ENCODE measurements around the gene LMTK2. TPM values are rescaled to one million over a fixed set of nuclear protein-coding genes. Genes with fewer than 3 reads are reported as not detected.

LMTK2 gene
- total RNA-seq, 1 donor from 2014 or later, result 8.4 TPM

- Histone ChIP-seq H3K4me1 (ENCODE audit: control insufficient read depth in 3 of 3, insufficient read depth in 3 of 3, low read length in 3 of 3) (no peaks in the 10 kb centered on the region), H3K9me3 (ENCODE audit: control insufficient read depth in 3 of 3, low read length in 3 of 3) (no peaks in the 10 kb centered on the region), H3K4me3 (ENCODE audit: low read length in 3 of 3) (no peak overlapping the region), H3K27ac (ENCODE audit: low read depth, low read length) (no peak overlapping the region), H3K27me3 (ENCODE audit: control insufficient read depth in 3 of 3, insufficient read depth in 3 of 3, low read length in 3 of 3) (no peaks in the 10 kb centered on the region), H3K9ac (ENCODE audit: low read depth in 1 of 3, low read length in 3 of 3) (no peak overlapping the region), H3K36me3 (ENCODE audit: control insufficient read depth in 3 of 3, insufficient read depth in 3 of 3, low read length in 3 of 3) (peaks cover 28 to 43% (median 38%) of the 10 kb centered on the region in 3 donors)
These were observed 90.3 kb downstream of the LMTK2 start for GRCh38 chr7:98196706-98197605.

DNA sequence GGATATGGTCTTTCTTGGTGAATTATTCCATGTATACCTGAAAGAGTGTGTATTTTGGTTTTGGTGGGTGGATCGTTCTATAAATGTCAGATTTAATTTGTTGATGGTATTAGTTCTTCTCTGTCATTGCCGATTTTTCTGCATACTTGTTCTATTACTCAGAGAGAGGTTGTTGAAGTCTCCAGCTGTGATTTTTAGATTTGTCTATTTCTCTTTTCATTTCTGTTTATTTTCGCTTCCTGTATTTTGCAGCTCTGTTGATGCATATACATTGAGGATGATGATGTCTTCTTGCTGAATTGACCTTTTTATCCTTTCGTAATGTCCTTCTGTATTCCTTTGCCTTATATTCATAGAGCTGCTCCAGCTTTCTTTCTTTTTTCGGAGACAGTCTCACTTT, 92.5 kb downstream of the LMTK2 start:
- H3K9ac ChIP-seq (ENCODE audit: low read depth in 1 of 3, low read length in 3 of 3), result no peak overlapping the region
- peaks cover 18 to 22% (median 19%) of the 10 kb centered on the region in 3 donors for H3K36me3 ChIP-seq (ENCODE audit: control insufficient read depth in 3 of 3, insufficient read depth in 3 of 3, low read length in 3 of 3)
- H3K4me1 ChIP-seq (ENCODE audit: control insufficient read depth in 3 of 3, insufficient read depth in 3 of 3, low read length in 3 of 3), result no peaks in the 10 kb centered on the region
- no peak overlapping the region for H3K4me3 ChIP-seq (ENCODE audit: low read length in 3 of 3)
- H3K27ac ChIP-seq (ENCODE audit: low read depth, low read length), result no peak overlapping the region
- no peaks in the 10 kb centered on the region for H3K27me3 ChIP-seq (ENCODE audit: control insufficient read depth in 3 of 3, insufficient read depth in 3 of 3, low read length in 3 of 3)
- H3K9me3 ChIP-seq (ENCODE audit: control insufficient read depth in 3 of 3, low read length in 3 of 3), result no peaks in the 10 kb centered on the region

- no peak overlapping the region for H3K4me3 ChIP-seq (ENCODE audit: low read length in 3 of 3)
- no peaks in the 10 kb centered on the region for H3K27me3 ChIP-seq (ENCODE audit: control insufficient read depth in 3 of 3, insufficient read depth in 3 of 3, low read length in 3 of 3)
- H3K9ac ChIP-seq (ENCODE audit: low read depth in 1 of 3, low read length in 3 of 3), result no peak overlapping the region
- peaks cover 19 to 20% (median 19%) of the 10 kb centered on the region in 3 donors for H3K36me3 ChIP-seq (ENCODE audit: control insufficient read depth in 3 of 3, insufficient read depth in 3 of 3, low read length in 3 of 3)
- H3K9me3 ChIP-seq (ENCODE audit: control insufficient read depth in 3 of 3, low read length in 3 of 3), result no peaks in the 10 kb centered on the region
- no peaks in the 10 kb centered on the region for H3K4me1 ChIP-seq (ENCODE audit: control insufficient read depth in 3 of 3, insufficient read depth in 3 of 3, low read length in 3 of 3)
- no peak overlapping the region for H3K27ac ChIP-seq (ENCODE audit: low read depth, low read length)
These were observed 93.7 kb downstream of the LMTK2 start for GRCh38 chr7:98200364-98200763.

- Histone ChIP-seq H3K36me3 (ENCODE audit: control insufficient read depth in 3 of 3, insufficient read depth in 3 of 3, low read length in 3 of 3) (peaks cover 27 to 28% (median 28%) of the 10 kb centered on the region in 3 donors), H3K27me3 (ENCODE audit: control insufficient read depth in 3 of 3, insufficient read depth in 3 of 3, low read length in 3 of 3) (no peaks in the 10 kb centered on the region)
These were observed 95.9 kb downstream of the LMTK2 start for GRCh38 chr7:98202367-98203195.

GRCh38 chr7:98203261-98203963, 96.8 kb downstream of the LMTK2 start:
- H3K27ac ChIP-seq (ENCODE audit: low read depth, low read length), result no peak overlapping the region
- H3K4me1 ChIP-seq (ENCODE audit: control insufficient read depth in 3 of 3, insufficient read depth in 3 of 3, low read length in 3 of 3), result no peaks in the 10 kb centered on the region
- no peak overlapping the region for H3K4me3 ChIP-seq (ENCODE audit: low read length in 3 of 3)
- H3K9ac ChIP-seq (ENCODE audit: low read depth in 1 of 3, low read length in 3 of 3), result no peak overlapping the region
- no peaks in the 10 kb centered on the region for H3K9me3 ChIP-seq (ENCODE audit: control insufficient read depth in 3 of 3, low read length in 3 of 3)
- H3K36me3 ChIP-seq (ENCODE audit: control insufficient read depth in 3 of 3, insufficient read depth in 3 of 3, low read length in 3 of 3), result peaks cover 27 to 28% (median 28%) of the 10 kb centered on the region in 3 donors
- no peaks in the 10 kb centered on the region for H3K27me3 ChIP-seq (ENCODE audit: control insufficient read depth in 3 of 3, insufficient read depth in 3 of 3, low read length in 3 of 3)

More at GRCh38 chr7:98202367-98203195, 95.9 kb downstream of the LMTK2 start:
- Histone ChIP-seq H3K27ac (ENCODE audit: low read depth, low read length) (no peak overlapping the region), H3K9me3 (ENCODE audit: control insufficient read depth in 3 of 3, low read length in 3 of 3) (no peaks in the 10 kb centered on the region), H3K4me3 (ENCODE audit: low read length in 3 of 3) (no peak overlapping the region), H3K9ac (ENCODE audit: low read depth in 1 of 3, low read length in 3 of 3) (no peak overlapping the region), H3K4me1 (ENCODE audit: control insufficient read depth in 3 of 3, insufficient read depth in 3 of 3, low read length in 3 of 3) (no peaks in the 10 kb centered on the region)

GRCh38 chr7:98203964-98204605, 97.4 kb downstream of the LMTK2 start:
- no peak overlapping the region for H3K27ac ChIP-seq (ENCODE audit: low read depth, low read length)
- no peak overlapping the region for H3K4me3 ChIP-seq (ENCODE audit: low read length in 3 of 3)
- H3K9me3 ChIP-seq (ENCODE audit: control insufficient read depth in 3 of 3, low read length in 3 of 3), result no peaks in the 10 kb centered on the region
- H3K9ac ChIP-seq (ENCODE audit: low read depth in 1 of 3, low read length in 3 of 3), result no peak overlapping the region
- peaks cover 28 to 32% (median 28%) of the 10 kb centered on the region in 3 donors for H3K36me3 ChIP-seq (ENCODE audit: control insufficient read depth in 3 of 3, insufficient read depth in 3 of 3, low read length in 3 of 3)
- no peaks in the 10 kb centered on the region for H3K4me1 ChIP-seq (ENCODE audit: control insufficient read depth in 3 of 3, insufficient read depth in 3 of 3, low read length in 3 of 3)
- H3K27me3 ChIP-seq (ENCODE audit: control insufficient read depth in 3 of 3, insufficient read depth in 3 of 3, low read length in 3 of 3), result no peaks in the 10 kb centered on the region

DNA sequence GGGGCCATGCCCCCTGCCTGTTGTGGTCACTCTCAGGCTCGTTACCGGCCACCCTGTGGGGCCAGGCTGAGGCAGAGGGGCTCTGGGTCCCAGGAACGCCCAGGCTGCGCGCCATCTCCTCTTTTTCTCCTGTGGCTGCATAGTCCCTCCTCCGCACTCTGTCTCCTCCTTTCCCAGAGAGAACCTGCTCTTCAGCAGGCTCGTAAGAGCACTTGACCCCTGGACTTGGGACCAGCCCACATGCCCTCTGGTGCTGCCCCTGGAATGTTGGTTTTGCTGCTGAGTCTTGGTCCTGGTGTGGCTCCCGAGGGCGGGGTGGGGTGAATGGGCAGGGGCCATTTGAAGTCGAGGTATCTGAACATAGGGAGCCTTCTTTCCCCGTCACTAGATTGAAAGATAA, 98.0 kb downstream of the LMTK2 start:
- Histone ChIP-seq H3K27me3 (ENCODE audit: control insufficient read depth in 3 of 3, insufficient read depth in 3 of 3, low read length in 3 of 3) (no peaks in the 10 kb centered on the region), H3K9me3 (ENCODE audit: control insufficient read depth in 3 of 3, low read length in 3 of 3) (no peaks in the 10 kb centered on the region), H3K36me3 (ENCODE audit: control insufficient read depth in 3 of 3, insufficient read depth in 3 of 3, low read length in 3 of 3) (peaks cover 28 to 32% (median 28%) of the 10 kb centered on the region in 3 donors)

GRCh38 chr7:98205162-98205845, 98.6 kb downstream of the LMTK2 start:
- Histone ChIP-seq H3K27me3 (ENCODE audit: control insufficient read depth in 3 of 3, insufficient read depth in 3 of 3, low read length in 3 of 3) (no peaks in the 10 kb centered on the region), H3K36me3 (ENCODE audit: control insufficient read depth in 3 of 3, insufficient read depth in 3 of 3, low read length in 3 of 3) (peaks cover 28 to 32% (median 28%) of the 10 kb centered on the region in 3 donors), H3K4me1 (ENCODE audit: control insufficient read depth in 3 of 3, insufficient read depth in 3 of 3, low read length in 3 of 3) (no peaks in the 10 kb centered on the region), H3K4me3 (ENCODE audit: low read length in 3 of 3) (no peak overlapping the region), H3K9me3 (ENCODE audit: control insufficient read depth in 3 of 3, low read length in 3 of 3) (no peaks in the 10 kb centered on the region), H3K9ac (ENCODE audit: low read depth in 1 of 3, low read length in 3 of 3) (no peak overlapping the region), H3K27ac (ENCODE audit: low read depth, low read length) (no peak overlapping the region)

More for the DNA sequence above, 98.0 kb downstream of the LMTK2 start:
- Histone ChIP-seq H3K4me3 (ENCODE audit: low read length in 3 of 3) (no peak overlapping the region), H3K27ac (ENCODE audit: low read depth, low read length) (no peak overlapping the region), H3K9ac (ENCODE audit: low read depth in 1 of 3, low read length in 3 of 3) (no peak overlapping the region), H3K4me1 (ENCODE audit: control insufficient read depth in 3 of 3, insufficient read depth in 3 of 3, low read length in 3 of 3) (no peaks in the 10 kb centered on the region)
